NCI-H2196 (cell line): ENCODE results near the gene ASXL1.

Experiments
- DNase-seq: peaks from one replicate; lab custom pipeline; 2025; ENCODE audit not compliant: unreplicated experiment; lab: John Stamatoyannopoulos, UW

Gene ASXL1

GRCh38 chr20:32438331-32438858, 80.3 kb downstream of the ASXL1 start:
- no peak for DNase-seq

- no peak for DNase-seq
These were observed 81.2 kb downstream of the ASXL1 start for GRCh38 chr20:32439132-32439829.

GRCh38 chr20:32440069-32440757, 82.1 kb downstream of the ASXL1 start:
- DNase-seq, result no peak

- DNase-seq, result no peak
These were observed 82.6 kb downstream of the ASXL1 start for GRCh38 chr20:32440758-32441078.

GRCh38 chr20:32441638-32442037, 83.5 kb downstream of the ASXL1 start:
- no peak for DNase-seq

- DNase-seq, result no peak
These were observed 84.7 kb downstream of the ASXL1 start for GRCh38 chr20:32442630-32443373.

GRCh38 chr20:32443386-32443974, 85.3 kb downstream of the ASXL1 start:
- no peak for DNase-seq

- DNase-seq, result no peak
These were observed 86.5 kb downstream of the ASXL1 start for GRCh38 chr20:32444474-32445220.

- DNase-seq, result no peak
These were observed 87.6 kb downstream of the ASXL1 start for GRCh38 chr20:32445539-32446273.

- DNase-seq, result no peak
These were observed 88.4 kb downstream of the ASXL1 start for GRCh38 chr20:32446301-32447100.

- no peak for DNase-seq
These were observed 89.3 kb downstream of the ASXL1 start for GRCh38 chr20:32447136-32448027.

GRCh38 chr20:32448306-32449056, 90.3 kb downstream of the ASXL1 start:
- DNase-seq, result no peak

- DNase-seq, result no peak
These were observed 91.1 kb downstream of the ASXL1 start for GRCh38 chr20:32449057-32449889.

- DNase-seq, result no peak
These were observed 91.8 kb downstream of the ASXL1 start for GRCh38 chr20:32449890-32450401.

- no peak for DNase-seq
These were observed 92.4 kb downstream of the ASXL1 start for GRCh38 chr20:32450484-32451061.

GRCh38 chr20:32451340-32451681, 93.2 kb downstream of the ASXL1 start:
- no peak for DNase-seq
